GM18517 (cell line): Measurements from ENCODE around the gene USP49.
"Not testable (repeated sequence)": the region's sequence is repeated elsewhere in the genome, so short reads cannot be mapped to it uniquely, and the experiment has no call there.

Source experiments
- ATAC-seq: cut with Tn5 transposase; IDR thresholded peaks from one replicate; pipeline ENCODE4 v1.9.1; 2021; ENCODE audit warnings: mild to moderate bottlenecking, moderate library complexity; ENCODE audit not compliant: unreplicated experiment

The USP49 gene

GRCh38 chr6:41783106-41783780 is 111.9 kb downstream of the USP49 start:
- ATAC-seq: no peak

DNA sequence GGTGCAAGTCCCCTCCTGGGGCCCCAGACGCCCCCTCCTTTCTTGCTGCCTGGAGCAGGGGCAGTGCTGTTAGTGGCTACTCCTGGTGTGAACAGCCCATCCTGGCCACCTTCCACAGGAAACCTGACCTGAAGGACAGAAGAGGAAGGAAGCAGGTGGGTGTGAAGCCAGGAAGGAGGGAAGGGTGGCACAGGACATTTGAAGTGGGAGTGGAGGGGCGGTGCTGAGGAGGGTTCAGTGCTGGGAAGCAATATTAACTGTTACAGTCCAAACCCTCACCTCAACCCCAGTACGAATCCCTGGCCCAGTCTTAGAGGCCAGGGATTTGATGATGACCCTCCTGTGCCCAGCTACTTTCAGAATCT is 113.8 kb downstream of the USP49 start:
- ATAC-seq: no peak

DNA sequence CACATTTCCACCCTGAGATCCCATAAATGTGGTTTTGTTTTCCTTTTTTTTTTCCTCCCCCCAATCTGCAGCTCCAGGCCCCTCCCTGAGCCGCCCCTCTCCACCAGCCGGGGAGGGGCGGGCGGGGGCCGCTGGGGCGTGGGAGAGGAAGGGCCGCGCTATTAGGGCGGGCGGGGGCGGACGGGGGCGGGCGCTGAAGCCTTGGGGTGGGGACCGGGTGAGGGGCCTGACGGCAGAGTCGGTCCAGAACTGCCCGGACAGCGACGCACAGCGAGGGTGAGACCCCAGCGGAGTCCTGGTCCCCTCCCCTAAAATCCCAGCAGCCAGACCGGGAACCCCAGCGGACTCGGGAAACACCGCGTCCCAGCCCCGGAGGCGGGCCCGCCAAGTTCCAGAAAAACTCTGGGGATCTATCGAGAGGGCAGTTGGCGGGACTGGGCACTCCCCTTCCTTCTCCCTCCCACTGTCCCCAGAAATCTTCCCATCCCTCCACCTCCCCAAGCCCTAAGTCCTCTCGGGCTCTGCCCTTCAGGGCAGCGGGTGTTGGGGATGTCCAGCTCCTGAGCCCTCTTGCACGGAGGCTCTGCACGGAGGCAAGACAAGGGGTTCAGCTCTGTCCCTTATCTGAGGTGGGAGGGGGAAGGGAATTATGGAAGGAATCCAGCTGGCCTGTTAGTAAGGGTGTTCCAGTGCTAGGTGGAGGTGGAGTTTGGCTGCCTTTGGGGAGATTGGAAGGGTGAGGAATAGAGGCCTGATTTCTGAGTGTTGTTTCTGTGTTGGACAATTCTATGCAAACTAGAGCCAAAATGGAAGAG is 114.4 kb downstream of the USP49 start, which contains the start of gene PRICKLE4:
TSS of gene PRICKLE4 (plus strand) at position 232 of the 815 bp plus-strand sequence. CDS start 2,692 bp downstream, outside the sequence.
- no peak for ATAC-seq

DNA sequence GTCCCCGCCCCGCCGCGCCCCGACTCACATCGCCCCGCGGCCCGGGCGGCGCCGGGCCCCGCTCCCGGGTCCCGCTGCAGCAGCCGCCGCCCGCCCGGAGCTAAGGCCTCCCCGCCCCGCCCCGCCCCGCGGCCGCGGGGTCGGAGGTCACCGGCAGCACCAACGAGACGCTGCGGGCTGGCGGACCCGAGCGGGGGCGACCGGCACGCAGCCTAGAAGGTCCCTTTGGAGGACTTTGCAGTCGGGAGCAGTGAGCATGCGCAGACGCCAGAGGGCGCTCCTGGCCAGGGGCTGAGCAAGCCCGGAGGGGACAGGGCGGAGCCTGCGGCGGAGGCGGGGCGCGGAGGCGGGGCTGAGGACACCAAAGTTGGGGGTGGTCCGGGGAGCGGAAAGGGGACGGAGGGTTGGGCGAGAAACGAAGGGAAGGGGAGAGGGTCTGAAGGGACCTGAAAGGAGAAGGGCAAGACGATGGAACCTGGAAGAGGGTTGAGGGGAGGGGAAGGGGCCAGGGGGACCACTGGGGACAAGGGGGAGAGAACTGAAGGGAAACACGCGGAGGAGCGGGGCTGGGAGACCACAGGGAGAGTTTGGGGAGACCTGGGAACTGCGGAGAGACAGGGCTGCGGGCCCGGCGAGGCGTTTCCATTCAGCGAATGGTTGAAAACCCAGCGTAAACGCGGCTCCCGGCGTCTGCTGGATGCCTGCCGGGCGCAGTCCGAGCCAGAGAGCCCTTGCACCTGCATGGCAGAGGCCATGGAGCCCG is 115.2 kb downstream of the USP49 start, which contains the start of gene FRS3:
TSS of gene FRS3 (minus strand) at position 113 of the 763 bp plus-strand sequence. CDS start 2,913 bp downstream, outside the sequence.
- peak; percentile 94 for ATAC-seq

GRCh38 chr6:41779336-41779735 is 115.8 kb downstream of the USP49 start:
- ATAC-seq: no peak

- ATAC-seq: no peak
Observed at GRCh38 chr6:41778895-41779294, 116.3 kb downstream of the USP49 start.

- no peak for ATAC-seq
Observed at GRCh38 chr6:41777551-41778285, 117.5 kb downstream of the USP49 start.

- ATAC-seq: no peak
Observed at GRCh38 chr6:41775293-41775882, 119.8 kb downstream of the USP49 start.

DNA sequence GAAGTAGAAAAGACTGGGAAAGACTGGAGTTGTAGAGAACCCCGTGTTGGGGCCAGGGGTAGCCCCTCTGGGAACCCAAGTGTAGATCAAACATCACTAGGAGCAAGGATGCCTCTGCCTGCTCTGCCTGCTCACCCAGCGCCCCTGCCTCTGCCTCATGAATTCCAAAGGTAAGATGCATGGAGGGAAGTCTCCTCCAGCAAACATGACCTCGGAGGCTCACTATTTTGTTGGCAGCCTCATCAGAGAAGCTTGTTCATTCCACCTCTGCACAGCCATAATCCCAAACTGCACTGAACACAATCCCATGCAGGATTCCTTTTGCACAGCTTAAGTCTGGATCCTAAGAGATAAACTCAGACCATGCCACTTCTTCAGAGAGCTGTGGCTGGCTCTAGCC is 120.3 kb downstream of the USP49 start:
- no peak for ATAC-seq

GRCh38 chr6:41771058-41771983 is 123.9 kb downstream of the USP49 start:
- ATAC-seq: no peak

DNA sequence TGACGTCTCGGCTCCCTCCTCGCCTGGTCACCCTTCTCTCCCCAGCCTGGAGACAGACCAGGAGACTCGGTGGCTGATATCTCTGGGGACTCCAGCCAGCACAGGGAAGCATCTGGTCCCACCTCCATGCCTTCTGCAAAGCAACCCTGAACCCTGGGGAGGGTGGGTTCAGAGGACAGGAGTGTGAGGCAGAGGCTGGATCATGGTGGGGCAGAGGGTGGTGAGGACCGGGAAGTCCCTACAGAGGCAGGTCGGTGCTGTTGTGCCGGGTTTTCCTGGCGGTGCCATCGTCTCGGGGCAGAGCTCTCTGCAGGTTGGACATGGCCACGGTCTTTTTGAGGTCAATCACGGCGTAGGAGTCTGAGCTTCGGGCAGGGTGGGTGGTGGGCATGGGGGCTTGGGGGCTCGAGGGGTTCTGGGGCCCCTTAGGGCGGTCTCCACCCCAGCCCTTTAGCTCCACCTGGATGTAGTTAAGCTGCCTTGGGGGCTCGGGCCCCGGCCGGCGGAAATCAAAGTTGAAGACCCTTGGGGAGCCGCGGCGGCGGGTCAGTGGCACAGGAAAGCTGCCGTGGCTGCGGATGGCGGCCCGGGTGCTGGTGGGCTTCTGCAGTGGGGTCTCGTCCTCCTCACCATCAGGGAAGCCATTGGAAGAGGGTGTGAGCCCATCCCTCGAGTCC is 124.7 kb downstream of the USP49 start:
- no peak for ATAC-seq

GRCh38 chr6:41769376-41769775 is 125.8 kb downstream of the USP49 start:
- ATAC-seq: no peak

GRCh38 chr6:41768545-41769308 is 126.4 kb downstream of the USP49 start:
- ATAC-seq: no peak

GRCh38 chr6:41767112-41767833 is 127.9 kb downstream of the USP49 start:
- no peak for ATAC-seq

DNA sequence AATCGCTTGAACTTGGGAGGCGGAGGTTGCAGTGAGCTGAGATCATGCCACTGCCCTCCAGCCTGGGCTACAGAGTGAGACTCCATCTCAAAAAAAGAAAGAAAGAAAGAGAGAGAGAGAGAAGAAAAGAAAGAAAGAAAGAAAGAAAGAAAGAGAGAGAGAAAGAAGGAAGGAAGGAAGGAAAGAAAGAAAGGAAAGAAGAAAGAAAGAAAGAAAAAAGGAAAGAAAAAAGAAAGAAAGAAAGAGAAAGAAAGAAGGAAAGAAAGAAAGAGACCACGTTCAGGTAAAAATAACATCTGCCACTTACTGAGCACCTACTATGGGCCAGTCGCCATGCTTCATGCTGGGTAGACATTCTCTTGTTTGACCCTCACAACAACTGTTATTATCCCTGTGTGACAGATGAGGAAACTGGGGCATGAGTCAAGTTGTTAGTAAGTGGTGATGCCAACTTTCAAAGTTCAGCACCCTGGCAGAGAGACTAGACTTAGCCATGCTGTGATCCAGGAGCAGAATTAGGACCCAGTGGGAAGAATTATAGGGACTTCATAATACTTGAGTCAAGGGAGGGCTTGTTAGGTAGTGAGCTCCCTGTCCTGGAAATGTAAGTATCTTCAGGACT is 129.0 kb downstream of the USP49 start:
- not testable (repeated sequence) for ATAC-seq

- ATAC-seq: no peak
Observed at GRCh38 chr6:41763470-41763869, 131.7 kb downstream of the USP49 start.
